GM10847 (cell line): ENCODE data around the gene TNIP1.

ENCODE experiments used
- POLR2A ChIP-seq: IDR thresholded peaks from 2 replicates; pipeline ENCODE4 v1.6.1; 2011; ENCODE audit not compliant: insufficient read length; ENCODE audit errors: extremely low read depth

TNIP1 gene

DNA sequence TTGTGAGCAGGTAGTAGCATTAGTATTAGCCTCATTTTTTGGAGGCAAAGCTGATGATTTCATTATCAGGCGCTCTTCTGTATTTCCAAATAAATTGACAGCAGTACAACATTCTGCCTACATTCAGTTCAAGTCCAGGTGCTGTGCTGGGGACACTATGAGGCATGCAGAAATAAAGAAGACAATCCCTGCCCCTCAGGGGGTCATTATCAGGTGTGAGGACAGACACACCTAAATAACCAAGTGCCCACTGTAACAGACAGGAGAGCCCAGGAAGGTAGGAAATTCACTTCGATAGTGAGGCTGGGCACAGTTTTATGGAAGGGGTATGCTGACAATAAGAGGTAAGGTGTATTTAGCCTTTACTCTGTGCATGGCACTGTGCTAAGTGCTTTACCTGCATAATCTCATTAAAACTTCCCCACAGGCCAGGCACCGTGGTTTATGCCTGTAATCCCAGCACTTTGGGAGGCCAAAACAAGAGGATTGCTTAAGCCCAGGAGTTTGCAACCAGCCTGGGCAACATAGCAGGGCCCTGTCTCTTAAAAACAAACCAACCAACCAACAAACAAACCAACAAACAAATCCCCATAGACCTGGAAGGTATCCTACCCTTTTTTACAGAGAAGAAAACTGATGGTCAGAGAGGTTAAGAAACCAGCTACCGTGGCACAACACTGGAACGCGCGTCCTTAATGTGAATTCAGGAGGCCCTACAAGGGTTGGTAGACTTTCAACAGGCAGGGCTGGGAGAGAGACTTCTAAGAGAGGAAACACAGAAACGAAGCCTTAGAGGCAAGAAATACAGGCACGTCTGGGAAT lies 77.9 kb downstream of the TNIP1 start:
- TF ChIP-seq POLR2A = no peak

DNA sequence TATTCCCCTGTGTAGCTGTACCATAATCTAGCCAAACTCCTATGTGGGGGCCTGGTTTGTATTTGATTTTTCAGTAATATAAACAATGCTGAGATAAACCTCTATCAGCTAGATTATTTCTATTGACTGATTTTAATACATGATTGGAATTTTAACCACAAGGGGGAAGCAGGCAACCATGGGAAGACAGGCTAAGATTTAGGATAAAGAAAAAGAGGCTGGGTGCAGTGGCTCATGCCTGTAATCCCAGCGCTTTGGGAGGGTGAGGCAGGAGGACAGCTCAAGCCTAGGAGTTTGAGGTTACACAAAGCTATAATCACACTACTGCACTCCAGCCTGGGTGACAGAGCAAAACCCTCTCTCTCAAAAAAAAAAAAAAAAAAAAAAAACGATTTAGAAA lies 78.6 kb downstream of the TNIP1 start:
- no peak for TF ChIP-seq POLR2A

DNA sequence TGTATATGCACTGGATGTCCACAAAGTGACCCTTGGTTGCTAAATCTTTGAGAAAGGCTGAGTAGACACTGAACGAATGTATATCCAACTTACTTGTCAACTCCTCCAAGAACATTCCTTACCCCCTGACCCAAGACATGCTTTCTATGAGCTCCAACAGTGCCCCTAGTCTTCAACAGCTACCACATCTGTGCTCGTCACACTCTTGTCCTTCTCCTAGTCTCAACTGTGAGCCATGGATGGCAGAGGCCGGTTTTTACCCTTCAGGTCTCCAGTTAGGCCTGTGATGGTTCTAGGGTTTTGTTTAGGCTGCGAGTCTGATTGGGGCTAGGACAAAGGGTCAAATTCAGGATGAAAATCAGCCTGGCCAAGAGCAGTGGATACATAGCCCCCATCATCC lies 79.4 kb downstream of the TNIP1 start:
- TF ChIP-seq POLR2A = no peak

DNA sequence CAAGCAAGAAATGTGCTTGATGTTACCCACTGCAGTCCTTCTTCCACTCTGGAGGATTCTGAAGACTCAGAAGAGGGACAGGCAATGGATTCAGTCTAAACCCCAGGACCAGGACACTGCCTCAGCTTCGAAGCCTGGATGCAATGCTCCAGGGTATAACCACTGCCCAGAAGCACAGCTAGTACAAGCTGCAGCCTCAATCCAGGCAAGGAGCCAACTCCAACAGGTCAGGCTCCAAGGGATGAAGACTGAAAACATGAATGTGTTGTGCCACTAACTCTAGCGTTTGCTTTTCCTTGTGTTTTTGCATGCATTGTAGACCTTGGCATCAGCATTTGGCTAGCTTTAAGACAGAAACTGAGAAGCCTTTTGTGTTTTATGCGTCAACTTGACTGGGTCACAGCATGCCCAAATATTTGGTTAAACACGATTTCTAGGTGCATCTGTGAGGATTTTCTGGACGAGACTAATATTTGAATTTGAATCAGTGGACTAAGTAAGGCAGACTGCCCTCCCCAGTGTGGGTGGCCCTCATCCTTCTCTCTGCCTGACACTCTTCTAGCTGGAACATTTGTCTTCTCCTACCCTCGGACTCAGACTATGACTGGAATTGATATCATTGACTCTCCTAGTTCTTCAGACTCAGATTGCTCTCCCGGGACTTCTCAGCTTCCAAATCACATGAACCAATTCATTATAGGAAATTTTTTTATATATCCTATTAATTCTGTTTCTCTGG lies 81.0 kb downstream of the TNIP1 start:
- no peak for TF ChIP-seq POLR2A

DNA sequence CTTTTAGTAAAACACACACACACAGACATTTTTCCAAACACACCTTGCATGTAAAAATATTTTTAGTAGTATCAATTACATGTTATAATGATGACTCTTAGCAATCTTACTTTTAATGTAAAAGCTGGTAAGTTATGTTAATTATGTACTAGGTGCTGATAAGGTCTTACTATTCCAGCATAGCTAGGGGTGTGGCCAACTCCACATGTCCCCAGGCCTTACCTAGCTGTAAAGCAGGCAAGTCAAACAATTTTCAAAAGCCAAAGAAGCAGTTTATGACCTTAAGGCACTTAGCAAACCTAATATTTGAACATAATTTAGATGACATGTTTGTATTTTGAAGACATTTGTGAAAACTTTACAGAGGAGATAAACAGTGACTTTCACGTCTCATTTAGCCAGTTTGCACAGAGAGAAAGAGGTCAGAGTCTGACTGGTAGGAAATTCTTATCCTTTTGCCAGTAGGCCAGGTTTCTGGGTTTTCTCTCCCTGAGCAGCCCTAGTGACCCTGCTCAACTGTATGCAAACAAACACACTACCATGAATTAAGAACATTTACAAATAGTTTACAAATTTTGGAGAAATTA lies 86.9 kb downstream of the TNIP1 start:
- TF ChIP-seq POLR2A = no peak

DNA sequence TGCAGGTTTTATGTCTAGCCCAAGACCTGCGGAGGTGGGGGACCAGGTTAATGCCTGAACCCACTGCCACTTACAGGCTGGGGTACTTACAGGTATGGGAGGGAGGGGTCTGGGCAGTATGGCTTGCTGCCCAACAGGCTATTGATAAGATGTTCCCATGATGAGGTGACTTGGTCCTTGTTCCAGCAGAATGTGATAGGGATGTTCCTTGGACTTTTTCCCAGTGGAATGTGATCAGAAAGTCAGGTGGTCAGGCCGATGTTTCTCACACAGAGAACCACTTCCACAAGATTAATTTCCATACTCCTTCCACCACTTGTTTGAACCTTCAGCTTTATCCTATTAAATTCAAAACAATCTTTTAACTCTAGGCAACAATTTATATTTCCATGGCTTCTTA lies 87.4 kb downstream of the TNIP1 start:
- no peak for TF ChIP-seq POLR2A

DNA sequence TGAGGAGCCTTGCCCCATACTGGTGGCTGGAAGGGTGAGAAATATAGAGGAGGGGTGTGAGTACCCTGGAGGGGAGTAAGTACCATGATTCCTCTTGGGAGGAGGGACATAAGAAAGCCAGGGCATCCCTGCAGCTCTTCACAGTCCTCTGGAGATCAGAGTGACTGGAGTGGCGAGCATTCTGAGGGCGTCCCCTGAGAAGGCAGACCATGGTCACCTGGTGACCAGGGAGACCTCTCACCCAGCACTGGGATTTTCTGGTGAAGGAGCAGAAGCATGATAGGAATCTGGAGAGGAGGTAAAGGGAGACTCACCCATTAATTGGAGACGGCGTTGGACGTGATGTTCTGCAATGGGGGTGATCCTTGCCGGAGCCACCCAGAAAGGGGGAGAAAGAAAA lies 88.1 kb downstream of the TNIP1 start:
- no peak for TF ChIP-seq POLR2A

DNA sequence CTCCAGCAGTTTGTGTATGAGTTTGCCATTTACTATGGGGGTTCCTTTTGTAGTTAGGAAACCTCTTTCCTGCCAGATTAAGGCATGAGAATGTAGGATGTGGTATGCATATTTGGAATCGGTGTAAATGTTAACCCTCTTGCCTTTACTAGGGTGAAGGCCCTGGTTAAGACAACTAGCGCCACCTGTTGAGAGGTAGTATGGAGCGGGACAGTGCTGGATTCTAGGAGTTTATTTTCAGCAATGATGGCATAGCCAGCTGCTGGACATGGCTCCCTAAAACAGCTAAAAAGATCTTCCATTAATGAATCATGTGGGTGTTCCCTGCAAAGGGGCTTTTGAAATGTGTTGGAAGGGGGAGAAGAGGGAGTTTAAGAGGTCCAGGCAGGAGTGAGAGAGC lies 91.1 kb downstream of the TNIP1 start:
- TF ChIP-seq POLR2A = no peak

DNA sequence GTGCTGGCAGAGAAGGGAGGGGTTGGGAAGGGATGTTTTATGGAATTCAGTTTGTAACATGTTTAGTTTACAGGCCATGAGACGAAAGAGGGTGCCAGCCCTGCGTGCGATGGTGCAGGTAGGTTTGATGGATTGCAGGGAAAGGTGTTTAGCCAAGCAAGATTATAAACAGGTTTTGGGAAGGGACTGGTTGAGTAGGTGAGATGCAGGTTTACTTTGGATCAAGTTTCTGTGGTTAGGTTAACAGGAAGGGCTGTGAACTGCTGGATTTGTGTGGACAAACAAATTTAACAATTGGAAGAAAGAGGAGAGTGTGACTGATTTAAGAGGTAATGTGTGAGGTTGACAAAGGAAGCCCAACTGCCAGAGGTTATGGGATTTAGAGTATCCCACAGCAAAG lies 93.1 kb downstream of the TNIP1 start:
- TF ChIP-seq POLR2A = no peak
